Stimulated activated CD4-positive, alpha-beta T cell treated with anti-CD3 and anti-CD28 coated beads, Interleukin-4, amount 100 ng/mL, for 48 hours (primary cell): ENCODE measurements around the gene GOLGA6L4.
"Not testable (repeated sequence)": the region's sequence is repeated elsewhere in the genome, so short reads cannot be mapped to it uniquely, and the experiment has no call there.

Source experiments
- DNase-seq, 2 donors: peaks; one replicate each; pipeline ENCODE4 v3.0.0-alpha.2; 2020; ENCODE audit warnings: low read depth in 2 of 2

Gene GOLGA6L4, protein sequence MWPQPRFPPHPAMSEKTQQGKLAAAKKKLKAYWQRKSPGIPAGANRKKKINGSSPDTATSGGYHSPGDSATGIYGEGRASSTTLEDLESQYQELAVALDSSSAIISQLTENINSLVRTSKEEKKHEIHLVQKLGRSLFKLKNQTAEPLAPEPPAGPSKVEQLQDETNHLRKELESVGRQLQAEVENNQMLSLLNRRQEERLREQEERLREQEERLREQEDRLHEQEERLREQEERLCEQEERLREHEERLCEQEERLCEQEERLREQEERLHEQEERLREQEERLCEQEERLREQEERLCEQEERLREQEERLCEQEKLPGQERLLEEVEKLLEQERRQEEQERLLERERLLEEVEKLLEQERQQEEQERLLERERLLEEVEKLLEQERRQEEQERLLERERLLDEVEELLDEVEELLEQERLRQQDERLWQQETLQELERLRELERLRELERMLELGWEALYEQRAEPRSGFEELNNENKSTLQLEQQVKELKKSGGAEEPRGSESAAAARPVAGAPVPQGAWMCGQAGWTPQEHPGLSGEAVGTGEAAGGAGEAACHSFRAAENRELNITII

DNA sequence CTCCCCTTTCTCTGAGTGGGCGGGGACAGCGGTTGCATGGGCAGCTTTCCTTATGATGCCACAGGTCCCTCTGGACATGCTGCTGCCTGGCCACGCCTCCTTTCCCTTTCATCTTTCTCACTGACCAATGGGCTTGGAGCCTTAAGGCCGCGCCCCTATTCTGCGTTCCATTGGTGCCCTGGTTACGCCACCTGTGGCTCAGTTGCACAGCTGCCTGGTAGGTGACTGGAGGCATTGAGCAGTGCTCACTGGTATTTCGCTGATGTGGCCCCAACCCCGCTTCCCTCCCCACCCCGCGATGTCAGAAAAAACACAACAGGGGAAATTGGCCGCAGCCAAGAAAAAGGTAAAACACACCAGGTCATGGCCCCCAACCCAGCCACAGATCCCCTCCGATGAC is at the start of gene GOLGA6L4:
TSS of gene GOLGA6L4 (plus strand) at position 201 of the 400 bp plus-strand sequence. CDS start at position 263, 62 bp downstream.
- not testable (repeated sequence) for DNase-seq

DNA sequence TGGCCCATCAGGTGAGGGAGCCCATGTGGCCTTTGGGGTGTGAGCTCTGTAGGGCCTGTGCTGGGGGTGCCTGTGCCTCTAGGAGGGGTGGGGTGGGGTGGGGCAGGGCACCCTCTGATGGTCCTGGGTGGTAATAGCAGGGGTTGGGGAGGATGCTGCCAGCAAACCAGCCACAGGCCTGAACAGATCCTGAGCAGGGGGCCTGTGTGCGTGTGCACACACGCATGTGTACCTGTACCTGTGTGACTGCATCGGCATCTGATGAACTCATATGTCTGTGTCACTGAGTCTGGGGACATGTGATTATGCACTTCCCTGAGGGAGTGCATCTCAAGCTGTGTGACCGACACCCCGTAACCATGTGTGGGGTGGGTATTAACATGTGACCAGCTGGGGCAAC is 42.6 kb upstream of the GOLGA6L4 start:
- DNase-seq, result not testable (repeated sequence)

DNA sequence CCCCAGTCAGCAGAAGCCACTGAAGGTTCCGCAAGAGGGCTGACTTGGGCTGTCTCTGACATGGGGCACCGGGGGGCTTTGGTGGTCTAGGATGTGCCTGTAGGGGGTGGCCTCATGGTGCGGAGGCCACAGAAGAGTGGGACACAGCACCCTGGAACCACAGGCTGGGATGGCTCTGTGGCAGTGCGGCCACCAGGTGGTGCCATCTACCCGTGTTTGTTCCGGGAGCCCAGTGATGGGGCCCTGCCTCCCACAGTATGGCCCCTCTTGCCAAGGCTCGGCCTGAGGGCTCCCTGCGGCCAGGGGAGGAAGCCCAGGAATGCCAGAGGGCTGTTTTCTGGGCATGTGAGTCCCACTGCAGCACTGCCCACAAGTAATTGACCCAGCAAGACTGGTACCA is 40.0 kb upstream of the GOLGA6L4 start:
- DNase-seq, result not testable (repeated sequence)

DNA sequence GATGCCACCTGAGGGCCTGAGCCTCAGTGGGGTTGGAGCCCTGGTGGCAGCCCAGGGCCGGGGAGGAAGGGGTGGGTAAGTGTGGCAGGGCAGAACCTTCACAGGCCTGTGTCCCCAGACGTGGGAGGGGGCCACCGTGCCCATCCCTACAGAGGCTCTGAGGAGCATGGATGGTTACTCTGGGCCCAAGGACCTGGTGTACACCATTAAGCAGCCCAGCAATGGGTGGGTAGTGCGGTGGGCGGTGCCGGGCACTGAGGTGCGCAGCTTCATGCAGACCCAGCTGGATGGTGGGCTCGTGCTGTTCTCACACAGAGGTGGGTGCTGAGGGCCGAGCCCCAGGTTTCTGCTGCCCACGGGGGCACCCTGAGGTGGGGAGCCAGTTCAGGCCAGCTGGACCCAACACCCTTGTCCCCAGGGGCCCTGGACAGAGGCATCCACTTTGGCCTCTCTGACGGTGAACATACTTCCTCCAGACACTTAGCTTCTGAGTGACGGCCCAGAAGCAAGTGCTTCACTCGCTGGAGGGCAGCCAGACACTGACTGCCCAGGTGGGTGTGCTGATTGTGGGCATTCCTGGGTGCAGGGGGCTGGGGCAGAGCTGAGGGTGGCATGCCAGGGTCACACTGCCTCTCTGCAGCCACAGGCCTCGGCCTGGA is 38.9 kb upstream of the GOLGA6L4 start:
- not testable (repeated sequence) for DNase-seq

DNA sequence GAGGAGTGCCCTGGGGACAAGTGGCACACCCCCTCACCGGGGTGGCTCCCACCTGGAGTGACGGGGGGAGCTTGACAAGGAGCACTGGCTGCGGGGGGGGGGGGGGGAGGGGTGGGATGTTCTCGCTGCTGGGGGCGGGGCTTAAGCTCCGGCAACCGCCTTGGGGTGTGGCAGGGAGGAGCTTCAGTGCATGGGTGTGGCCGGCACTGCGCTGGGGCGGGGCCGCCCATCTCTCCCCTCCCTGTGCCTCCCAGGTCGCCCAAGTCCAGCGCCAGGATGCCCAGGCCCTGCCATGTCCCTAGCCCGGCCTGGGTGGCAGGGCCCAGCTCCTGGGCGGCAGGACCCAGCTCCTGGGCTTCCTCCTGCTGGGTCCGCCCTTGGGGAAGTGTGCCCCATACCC is 35.7 kb upstream of the GOLGA6L4 start:
- DNase-seq, result not testable (repeated sequence)

DNA sequence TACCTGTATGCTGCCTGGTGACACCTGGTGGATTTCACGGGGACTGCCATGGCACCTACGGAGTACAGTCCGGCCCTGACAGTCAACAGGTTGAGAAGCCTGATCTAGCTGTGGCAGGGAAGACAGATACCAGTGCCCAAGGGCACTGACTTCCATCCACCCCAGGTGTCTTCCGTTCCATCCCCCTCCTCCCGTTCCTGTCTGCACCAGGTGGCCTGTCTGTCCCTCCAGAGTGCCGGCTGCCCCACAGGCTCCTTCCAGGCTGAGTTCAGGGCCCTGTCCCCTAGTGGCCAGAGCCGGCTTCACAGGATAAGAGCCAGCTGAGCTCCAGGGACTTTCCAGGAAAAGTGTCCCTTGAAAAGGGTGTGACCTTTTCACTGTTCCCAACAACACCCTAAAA is 10.9 kb downstream of the GOLGA6L4 start:
- not testable (repeated sequence) for DNase-seq
